Head of caudate nucleus (tissue), 42 donors: ENCODE results near the gene SAPCD1.

ENCODE experiments used
- DNase-seq, 42 donors: peaks; one replicate each; pipeline versions ENCODE4 v3.0.0 to v3.0.0-alpha.2; 2020 to 2021; ENCODE audit warnings: mixed read lengths in 7 of 42
- intact Hi-C: fragments of 100-400 bp; cut with DNase I; formaldehyde crosslinking; loops from one replicate; pipeline ENCODE4 v1.15.0; 2022

SAPCD1 gene

DNA sequence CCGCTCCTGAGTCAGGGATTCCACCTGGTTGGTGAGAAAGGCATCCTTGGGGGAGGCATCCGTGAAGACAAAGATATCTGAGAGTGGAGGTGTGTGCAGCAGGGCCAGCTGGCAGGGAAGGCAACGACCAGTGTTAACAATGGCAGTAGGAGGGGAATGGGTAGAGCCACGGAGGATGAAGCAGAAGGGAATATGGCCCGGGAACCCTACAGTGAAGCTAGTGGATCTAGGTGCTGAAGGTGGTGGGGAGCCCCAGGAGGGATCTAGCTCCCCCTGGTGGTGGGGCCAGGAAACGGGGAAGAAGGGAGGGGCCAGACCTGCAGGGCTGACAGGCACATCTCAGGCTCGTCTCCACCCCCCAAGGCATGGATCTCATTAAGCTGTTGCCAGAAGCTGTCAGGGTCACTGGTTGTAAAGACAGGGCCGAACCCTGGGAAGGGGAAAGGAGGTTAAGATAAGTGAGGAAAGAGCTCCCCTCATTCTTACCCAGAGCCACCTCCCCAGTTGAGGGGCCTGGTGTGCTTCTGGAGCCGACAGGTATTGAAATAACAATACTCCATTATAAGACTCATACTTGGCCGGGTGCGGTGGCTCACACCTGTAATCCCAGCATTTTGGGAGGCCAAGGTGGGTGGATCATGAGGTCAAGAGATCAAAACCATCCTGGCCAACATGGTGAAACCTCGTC is 7.4 kb downstream of the SAPCD1 start:
- intact Hi-C loops, result no loop called here
- DNase-seq, result peak in 30 of 42 donors; percentile 21 to 73 (median 40)

DNA sequence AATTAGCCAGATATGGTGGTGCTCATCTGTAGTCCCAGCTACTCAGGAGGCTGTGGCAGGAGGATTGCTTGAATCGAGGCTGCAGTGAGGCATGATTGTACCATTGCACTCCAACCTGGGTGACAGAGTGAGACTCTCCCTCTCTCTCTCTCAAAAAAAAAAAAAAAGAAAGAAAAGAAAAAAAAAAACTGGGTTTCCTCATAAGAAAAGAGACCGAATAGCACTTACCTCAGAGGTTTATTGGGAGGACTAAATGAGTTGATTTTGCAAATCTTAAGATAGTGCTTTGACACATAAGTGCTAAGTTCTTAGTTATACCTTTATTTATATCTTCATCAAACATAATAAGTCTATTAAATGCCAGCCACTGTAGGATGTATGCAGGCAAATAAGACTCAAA is 8.4 kb downstream of the SAPCD1 start:
- intact Hi-C loops, result no loop called here
- DNase-seq, result no peak

DNA sequence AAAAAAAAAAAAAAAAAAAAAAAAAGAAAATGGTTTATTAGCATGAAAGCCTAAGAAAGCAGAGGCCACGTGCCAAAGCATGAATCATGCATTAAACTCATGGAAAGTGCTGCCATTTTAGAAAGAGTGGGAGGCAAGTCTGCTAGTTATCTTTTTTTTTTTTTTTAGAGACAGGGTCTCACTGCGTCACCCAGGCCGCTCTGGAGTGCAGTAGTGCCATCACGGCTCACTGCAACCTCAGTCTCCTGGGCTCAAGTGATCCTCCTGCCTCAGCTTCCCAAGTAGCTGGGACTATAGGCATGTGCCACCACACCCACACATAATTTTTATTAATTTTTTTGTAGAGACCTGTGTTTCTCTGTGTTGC is 9.5 kb downstream of the SAPCD1 start:
- DNase-seq, result peak in 16 of 42 donors; percentile 18 to 64 (median 40)
- intact Hi-C loops, result no loop called here

DNA sequence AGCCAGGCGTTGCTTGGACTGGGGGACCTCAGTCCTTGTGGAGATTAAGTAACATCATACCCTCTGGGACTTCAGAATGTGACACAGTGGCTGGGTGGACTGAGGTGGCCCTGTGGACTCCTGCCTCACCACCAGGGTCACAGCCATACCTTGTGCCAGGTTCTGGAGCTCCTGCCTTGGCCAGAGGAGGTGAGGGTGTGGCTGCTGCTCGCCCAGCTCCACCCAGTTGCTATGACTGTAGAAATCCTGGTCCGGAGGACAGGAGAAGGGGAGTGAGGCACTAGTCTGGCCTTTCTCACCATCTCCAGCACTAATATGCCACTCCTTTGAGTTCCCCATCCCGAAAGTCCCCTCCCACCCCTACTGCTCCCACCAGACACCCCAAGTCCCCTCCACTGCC is 12.7 kb downstream of the SAPCD1 start:
- intact Hi-C loops, result no loop called here
- DNase-seq, result no peak

DNA sequence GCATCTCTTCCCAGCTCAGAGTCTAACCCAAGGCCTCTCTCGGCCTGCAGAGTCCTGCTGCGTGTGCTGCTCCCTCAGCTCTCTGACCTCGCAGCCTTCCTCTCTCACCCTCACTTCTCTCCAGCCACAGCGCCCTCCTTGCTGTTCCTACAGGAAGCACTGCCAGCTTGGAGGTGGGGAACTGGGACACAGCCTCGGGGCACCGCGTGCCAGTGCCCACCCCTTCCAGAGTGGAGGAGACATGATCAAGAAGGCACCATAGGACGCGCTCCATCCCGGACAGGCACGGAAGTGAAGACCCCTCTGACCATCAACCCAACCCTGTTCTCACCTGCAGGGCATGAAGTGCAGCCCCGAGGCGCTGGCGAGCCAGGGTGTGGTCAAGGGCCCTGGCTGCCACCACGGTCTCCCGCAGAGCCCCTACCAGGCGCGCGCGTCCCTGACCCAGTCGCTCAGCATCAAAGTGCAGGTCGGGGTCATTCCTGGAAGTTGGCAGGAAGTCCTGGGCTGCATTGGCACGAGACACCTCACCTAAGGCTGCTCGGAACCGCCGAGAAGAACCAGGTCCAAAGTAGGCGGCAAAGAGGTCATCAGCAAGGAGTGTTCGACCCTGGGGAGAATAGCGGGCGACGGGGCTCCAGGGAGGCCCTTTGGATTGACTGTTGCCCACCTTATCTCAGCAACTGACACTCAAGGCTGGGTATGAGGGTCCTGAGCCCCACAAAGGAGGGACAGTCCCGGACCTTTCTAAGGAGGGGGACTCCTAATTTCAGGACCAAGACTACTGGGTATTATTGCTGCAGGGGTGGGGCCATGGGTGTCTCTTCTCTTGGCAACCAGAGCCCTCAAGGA is 13.4 kb downstream of the SAPCD1 start:
- no peak for DNase-seq
- intact Hi-C loops, result no loop called here

DNA sequence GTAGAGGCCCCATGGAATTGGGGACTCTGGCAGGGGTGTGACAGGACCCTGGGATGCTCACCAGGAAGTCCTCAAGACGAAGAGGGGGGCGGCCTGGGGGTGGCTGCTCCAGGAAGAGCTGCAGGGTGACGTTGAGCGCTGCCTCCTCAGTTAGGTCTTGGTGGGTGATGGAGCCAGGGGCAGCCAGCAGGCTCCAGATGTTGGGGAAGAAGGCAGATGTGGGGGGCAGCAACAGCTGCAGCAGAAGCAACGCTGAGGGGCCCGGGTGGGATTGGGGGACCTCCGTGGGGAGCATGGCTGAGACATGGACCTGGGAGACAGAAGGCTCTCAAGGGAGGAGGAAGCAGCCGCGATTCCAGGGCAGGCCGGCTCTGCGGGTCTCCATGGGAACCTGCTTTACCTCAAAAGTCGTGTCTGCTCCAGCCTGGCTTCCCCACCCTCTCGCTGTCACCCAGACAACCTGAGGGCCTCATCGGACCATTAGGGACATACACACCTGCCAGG is 14.1 kb downstream of the SAPCD1 start:
- peak in 29 of 42 donors; percentile 18 to 73 (median 49) for DNase-seq
- intact Hi-C loops, result no loop called here

DNA sequence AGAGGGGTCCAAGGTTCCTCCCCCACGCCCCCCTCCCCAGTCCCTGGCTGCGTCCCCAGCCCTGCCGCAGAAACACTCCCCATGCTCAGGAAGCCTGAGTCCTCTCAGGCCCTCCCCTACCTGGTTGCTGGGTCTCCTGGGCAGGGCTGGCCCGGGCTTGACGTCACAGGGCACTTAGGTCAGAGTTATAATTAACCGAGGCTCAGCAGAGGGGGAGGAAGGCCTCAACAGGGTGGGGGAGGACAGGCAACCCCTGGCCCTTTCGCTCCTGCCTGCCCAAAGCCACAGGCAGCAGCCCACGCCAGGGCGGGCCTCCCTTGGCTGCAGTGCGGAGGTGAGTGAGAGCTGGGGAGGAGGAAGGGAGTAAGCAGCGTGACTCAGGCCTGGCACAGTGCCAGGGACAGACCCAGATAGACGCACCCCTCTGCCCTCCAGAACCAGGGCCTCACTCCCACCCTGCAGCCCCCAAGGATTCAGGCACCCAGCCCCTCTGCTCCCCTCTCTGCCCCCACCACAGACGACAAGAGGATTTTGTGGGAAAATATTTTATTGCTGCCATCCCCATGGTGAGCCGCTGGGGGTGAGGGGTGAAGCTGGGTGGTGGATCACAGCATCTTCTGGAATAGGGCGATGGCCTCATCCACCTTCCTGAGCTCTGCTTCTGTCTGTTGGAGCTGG is 14.7 kb downstream of the SAPCD1 start, which contains the start of gene VWA7:
Gene VWA7, minus strand, starts transcription at position 340 of the 678 bp plus-strand sequence. CDS start 549 bp downstream, outside the sequence.
- peak; percentile 44 to 90 (median 71) for DNase-seq
- intact Hi-C loops, result no loop called here

DNA sequence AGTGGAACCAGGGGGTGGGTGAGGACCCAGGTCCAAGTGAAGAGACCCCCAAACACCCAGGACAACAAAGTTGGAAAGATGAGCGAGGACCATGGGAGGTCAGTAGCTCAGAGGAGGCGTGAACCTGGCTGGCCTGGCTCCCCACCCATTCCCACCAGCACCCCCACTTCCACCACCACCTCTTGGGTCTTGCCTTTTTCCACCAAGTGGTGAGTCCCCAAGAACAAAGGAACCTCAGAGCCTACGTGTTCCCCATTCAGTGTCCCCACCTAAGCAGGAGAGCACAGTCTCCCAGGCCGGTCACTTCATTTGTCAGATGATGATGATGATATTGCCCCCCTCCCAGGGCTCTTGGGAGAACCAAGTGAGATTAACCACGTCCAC is 15.2 kb downstream of the SAPCD1 start:
- intact Hi-C loops, result no loop called here
- DNase-seq, result no peak

DNA sequence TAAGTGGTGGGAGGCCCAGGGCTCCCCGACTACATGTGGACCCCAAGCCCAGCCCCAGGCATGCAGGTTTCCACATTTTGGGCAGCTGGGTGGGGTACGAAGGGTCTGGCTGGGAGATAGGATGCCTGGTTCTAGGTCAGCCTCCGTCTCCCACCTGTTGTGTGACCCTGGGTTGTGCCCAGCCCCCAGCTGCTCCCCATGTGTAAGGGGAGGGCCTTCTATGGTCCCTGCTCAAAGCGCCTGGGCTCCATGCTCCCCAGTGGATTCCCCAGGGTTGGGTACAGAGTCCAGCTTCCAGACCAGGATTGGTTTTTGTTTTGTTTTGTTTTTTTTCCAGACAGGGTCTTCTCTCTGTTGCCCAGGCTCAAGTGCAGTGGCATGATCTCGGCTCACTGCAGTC is 15.7 kb downstream of the SAPCD1 start:
- no peak for DNase-seq
- intact Hi-C loops, result no loop called here

DNA sequence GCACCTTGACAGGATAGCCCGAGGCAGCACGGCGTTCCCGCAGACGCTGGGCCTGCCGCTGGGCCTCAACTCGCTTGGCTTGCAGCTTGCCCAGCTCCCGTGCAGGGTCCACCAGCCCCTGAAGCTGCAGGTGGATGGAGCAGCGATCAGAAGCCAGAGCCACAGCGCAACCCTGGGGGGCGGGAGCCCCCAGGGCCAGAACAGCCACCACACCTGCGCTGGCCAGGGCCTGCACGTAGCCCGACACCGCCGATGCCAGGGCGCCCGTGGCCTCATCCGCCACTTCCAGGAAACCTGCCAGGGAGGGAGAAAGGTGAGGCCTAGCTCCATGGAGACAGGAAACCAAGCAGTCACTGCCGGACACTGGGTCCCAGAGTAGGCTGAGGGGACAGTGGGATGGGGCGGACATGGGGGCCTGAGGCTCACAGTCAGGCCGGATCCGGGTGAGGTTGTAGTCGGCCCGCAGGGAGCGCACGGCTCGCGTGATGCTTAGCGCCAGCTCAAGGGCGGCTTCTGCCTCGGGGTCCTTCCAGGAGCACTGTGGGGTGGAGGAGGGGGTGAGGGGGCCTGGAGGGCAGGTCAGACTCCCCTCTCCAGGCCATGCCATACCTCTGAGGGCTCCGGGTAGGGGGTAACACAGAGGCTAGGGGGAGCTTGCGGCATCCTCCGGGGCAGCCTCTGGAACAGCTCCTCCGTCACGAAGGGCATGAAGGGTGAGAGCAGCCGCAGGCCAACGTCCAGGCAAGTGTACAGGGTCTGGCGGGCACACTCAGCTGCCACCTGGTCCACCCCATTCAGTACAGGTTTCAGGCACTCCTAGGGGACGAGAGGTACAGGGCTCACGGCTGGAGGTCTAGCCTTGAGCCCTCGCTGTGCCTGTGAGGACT is 16.8 kb downstream of the SAPCD1 start:
- intact Hi-C loops, result no loop called here

DNA sequence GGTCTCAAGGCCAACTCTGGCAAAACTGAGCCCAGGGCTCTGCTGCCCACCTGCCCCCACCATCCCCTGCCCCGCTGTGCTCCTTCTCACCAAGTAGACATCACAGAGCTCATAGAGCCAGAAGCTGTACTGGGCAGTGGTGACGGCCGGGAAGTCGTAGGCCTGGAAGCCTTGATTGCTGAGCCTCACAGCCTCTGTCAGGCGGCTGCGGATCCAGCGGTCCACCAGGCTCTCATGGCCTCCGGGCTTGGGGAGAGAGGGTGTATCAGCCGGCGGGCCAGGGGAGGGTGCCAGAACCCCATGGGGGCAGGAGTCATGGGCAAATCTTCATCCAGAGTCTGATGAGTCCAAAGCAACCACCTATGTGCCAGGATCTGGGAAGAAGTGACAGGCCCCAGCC is 17.5 kb downstream of the SAPCD1 start:
- intact Hi-C loops, result no loop called here
- no peak for DNase-seq

More for the DNA sequence above, 16.8 kb downstream of the SAPCD1 start:
- no peak for DNase-seq

DNA sequence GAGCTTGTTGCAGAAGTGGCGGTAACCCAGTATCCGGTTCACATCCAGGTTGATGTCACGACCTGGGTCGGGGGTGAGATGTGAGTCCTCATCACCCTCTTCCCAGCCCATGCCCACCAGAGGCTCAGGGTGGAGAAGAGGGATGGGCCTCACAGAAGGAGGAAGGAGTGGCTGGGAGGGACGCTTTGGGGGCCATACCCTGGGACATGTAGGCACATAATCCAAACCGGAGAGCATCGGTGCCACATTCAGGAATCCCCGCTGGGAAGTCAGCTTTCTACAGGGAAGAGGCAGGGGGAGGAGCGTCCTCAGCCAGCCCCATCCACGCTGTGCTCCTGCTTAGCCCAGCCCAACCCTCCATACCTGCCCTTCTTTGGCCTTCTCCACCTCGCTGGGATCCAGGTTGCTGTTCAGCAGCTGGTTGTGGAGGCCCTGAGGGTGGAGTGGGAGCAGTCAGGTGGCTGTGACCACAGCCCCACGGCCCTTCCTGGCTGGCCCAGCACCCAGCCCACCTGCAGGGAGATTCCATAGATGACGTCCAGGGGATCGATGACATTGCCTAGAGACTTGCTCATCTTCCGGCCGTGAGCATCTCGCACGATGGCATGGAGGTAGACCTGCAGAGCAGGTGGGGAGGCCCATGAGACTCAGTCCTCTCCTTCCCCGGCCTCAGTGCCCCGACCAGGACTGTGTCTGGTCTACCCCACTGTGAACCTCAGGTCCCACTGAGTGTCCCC is 18.2 kb downstream of the SAPCD1 start:
- intact Hi-C loops, result no loop called here
- DNase-seq, result no peak

DNA sequence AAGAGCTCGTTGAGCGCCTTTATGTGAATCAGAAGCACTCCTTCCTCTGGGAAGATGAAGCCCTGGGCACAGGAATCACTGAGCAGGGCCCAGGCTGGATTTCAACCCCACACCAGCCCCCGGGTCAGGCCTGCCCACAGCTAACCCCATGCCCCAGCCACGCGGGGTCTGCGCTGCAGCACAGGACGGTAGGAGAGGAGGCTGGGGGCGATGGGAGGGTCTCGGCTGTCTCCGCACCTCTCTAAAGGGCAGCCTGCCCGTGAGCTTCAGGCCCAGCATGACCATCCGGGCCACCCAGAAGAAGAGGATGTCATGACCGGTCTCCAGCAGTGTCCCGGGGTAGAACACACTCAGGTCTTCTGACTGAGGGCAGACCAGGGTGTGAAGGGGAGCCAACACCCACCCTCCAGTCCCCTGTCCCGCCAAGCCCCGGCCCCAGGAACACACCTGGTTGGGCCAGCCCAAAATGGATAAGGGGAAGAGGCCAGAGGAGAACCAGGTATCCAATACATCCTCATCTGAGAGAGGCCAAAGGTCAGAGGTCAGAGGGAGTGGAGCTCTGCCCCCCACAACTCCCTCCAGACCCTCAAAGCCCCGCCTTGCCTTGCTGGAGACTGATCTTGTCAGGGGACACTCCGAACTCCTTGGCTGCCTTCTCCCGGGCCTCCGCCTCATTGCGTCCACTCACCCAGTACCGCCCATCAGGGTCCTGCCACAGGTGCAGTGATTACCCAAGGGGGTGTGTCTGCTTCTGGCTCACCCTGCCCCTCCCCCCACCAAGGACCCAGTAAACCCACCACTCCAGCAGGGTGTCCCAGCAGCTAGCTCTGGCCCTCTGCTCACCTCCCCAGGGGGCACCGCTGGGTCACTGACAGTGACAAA is 19.0 kb downstream of the SAPCD1 start:
- no peak for DNase-seq
- intact Hi-C loops, result no loop called here

DNA sequence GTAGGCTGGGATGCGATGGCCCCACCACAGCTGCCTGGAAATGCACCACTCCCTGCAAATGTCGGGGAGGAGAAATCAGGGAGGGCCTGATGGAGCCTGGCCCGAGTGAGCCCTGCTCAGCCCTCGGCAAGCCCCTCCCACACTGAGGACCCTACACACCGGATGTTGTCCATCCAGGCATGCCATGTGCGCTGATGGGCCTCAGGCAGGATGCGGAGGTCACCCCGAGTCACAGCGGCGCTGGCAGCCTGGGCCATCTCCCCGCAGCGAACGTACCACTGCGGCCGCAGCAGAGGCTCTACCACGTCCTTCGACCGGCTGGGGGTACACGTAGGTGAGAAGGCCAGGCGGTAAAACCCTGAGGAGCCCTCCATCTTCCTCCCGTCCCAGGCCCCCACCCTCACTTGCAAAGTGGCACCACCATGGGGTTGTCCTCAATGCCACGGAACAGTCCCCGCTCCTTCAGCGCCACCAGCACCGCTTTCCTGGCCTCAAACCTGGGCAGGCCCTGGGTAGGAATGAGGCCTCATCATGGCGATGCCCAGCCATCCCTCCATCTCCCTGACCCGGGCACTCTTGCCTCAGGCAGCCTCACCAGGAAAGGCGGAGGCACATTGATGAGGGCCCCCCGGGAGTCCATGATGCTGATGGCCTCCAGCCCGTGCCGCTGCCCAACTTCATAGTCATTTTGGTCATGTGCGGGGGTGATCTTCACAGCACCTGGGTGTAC is 19.8 kb downstream of the SAPCD1 start:
- intact Hi-C loops, result no loop called here

DNA sequence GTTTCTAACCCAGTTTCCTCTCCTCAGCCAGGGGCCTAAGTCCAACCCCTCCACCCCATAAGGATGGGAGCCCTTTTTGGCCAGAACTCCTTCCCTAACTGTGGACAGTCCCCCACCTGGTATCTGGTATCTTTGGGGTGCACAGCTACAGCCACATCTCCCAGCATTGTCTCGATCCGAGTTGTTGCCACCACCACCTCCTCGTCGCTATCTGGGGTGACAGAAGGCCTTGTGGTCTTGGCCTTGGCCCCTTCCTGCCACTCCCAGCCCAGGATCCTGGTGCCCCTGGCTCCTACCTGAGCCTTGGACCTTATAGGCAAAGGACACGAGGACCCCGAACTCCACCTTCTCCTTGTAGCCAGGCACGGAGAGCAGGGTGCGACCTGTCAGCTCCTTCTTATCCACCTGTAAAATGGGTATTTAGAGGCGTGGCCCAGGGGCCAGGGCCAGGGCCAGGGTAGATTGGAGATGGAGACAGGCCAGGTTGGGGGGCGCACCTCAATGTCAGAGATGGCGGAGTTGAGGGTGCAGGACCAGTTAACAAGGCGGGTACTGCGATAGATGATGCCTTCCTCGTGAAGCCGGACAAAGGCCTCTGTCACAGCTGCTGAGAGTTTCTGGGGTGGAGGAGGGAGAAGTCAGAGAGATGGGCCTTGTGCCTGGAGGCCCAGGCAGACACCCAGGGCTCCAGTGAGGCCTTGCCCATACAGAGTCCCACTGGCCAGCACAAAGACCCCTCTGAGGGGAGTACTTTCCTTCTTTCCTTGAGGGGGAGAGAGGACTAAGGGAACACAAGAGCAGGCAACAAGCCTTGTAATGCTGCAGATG is 21.9 kb downstream of the SAPCD1 start:
- peak in 1 of 42 donors; percentile 32 for DNase-seq
- intact Hi-C loops, result no loop called here

More for the DNA sequence above, 19.8 kb downstream of the SAPCD1 start:
- no peak for DNase-seq

DNA sequence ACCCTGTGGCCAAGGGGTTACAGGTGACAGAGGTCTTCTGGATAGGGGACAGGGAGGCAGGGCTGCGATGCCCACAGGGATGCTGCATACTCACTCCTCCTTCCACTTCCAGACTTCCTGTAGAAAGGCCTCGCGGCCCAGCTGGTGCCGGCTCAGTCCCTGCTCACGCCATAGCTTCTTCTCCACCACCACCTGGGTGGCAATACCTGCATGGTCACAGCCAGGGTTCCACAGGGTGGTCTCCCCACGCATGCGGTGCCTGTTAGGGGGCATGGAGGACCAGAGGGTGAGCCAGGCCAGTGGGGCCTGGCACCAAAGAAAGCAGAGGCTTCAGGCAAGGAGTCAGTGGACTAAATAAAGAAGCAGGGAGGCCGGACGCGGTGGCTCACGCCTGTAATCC is 23.0 kb downstream of the SAPCD1 start:
- intact Hi-C loops, result no loop called here
- no peak for DNase-seq
